Measurements from ENCODE around the gene CD320. TPM values are rescaled to one million over a fixed set of nuclear protein-coding genes. Genes with fewer than 3 reads are reported as not detected.

The CD320 gene
- 64.1 to 101 TPM (median 91.3 TPM) in 5 replicates for total RNA-seq (2022; extraction: Qiagen RNA extraction; ENCODE audit: low read depth)

GRCh38 chr19:8307965-8308866, at the start of gene CD320:
TSS of gene CD320 (minus strand) at chr19:8308358. CDS start at chr19:8308290, 68 bp downstream.

GRCh38 chr19:8342684-8343482, 34.7 kb upstream of the CD320 start, which contains the start of gene KANK3:
TSS of gene KANK3 (minus strand) at chr19:8343262. CDS start at chr19:8337828, 5,434 bp downstream.

GRCh38 chr19:8321067-8321985, 13.2 kb upstream of the CD320 start, which contains the start of the genes NDUFA7 and RPS28:
TSS of gene NDUFA7 (minus strand) at chr19:8321375. CDS start at chr19:8321358, 17 bp downstream.
TSS of gene RPS28 (plus strand) at chr19:8321496. CDS start at chr19:8321531, 35 bp downstream.

Other genes with a start within 250 kb of the CD320 start
- gene FBN3, start 158.8 kb downstream of the CD320 start, total RNA-seq (2022; extraction: Qiagen RNA extraction; ENCODE audit: low read depth) = 0.01 TPM in 1 of 5 replicates, not detected in the others
- 2.7 to 3.9 TPM (median 3.5 TPM) in 5 replicates for gene CERS4, start 99.0 kb downstream of the CD320 start, total RNA-seq (2022; extraction: Qiagen RNA extraction; ENCODE audit: low read depth)
- 67.6 to 88.6 TPM (median 85.0 TPM) in 5 replicates for gene NDUFA7, start 13.0 kb upstream of the CD320 start, total RNA-seq (2022; extraction: Qiagen RNA extraction; ENCODE audit: low read depth)
- gene RPS28, start 13.1 kb upstream of the CD320 start, total RNA-seq (2022; extraction: Qiagen RNA extraction; ENCODE audit: low read depth) = 406 to 906 TPM (median 811 TPM) in 5 replicates
- gene KANK3, start 34.9 kb upstream of the CD320 start, total RNA-seq (2022; extraction: Qiagen RNA extraction; ENCODE audit: low read depth) = 2.7 to 4.5 TPM (median 3.2 TPM) in 5 replicates
- gene ANGPTL4, start 55.8 kb upstream of the CD320 start, total RNA-seq (2022; extraction: Qiagen RNA extraction; ENCODE audit: low read depth) = 41.1 to 55.3 TPM (median 50.4 TPM) in 5 replicates
- gene RAB11B, start 82.0 kb upstream of the CD320 start, total RNA-seq (2022; extraction: Qiagen RNA extraction; ENCODE audit: low read depth) = 74.0 to 98.5 TPM (median 81.5 TPM) in 5 replicates
- 13.2 to 17.9 TPM (median 16.4 TPM) in 5 replicates for gene MARCHF2, start 104.9 kb upstream of the CD320 start, total RNA-seq (2022; extraction: Qiagen RNA extraction; ENCODE audit: low read depth)
- 231 to 250 TPM (median 235 TPM) in 5 replicates for gene HNRNPM, start 136.6 kb upstream of the CD320 start, total RNA-seq (2022; extraction: Qiagen RNA extraction; ENCODE audit: low read depth)
- gene PRAM1, start 194.3 kb upstream of the CD320 start, total RNA-seq (2022; extraction: Qiagen RNA extraction; ENCODE audit: low read depth) = 0.13 to 0.24 TPM (median 0.14 TPM) in 4 of 5 replicates, not detected in the other
- gene ZNF414, start 205.8 kb upstream of the CD320 start, total RNA-seq (2022; extraction: Qiagen RNA extraction; ENCODE audit: low read depth) = 14.1 to 21.3 TPM (median 18.4 TPM) in 5 replicates

Data from A549 treated with DMSO at 1 μM for 4 hours (cell line).